Mammary epithelial cell (primary cell): ENCODE data around the gene C1QL2.

Experiments used
- EZH2 ChIP-seq: IDR thresholded peaks from 2 replicates; pipeline ENCODE4 v1.6.1; 2012; ENCODE audit warnings: low read length, inconsistent platforms, borderline replicate concordance
- TF ChIP-seq, protein P1 (sequence below), 2 donors: IDR thresholded peaks in 1 of 2; conservative IDR thresholded peaks in 1 of 2; 2 replicates each; pipeline ENCODE4 v1.5.1; 2011 to 2012; ENCODE audit warnings: inconsistent platforms in 2 of 2, low read length in 2 of 2, mild to moderate bottlenecking in 2 of 2, control low read depth in 1 of 2, low read depth in 1 of 2; ENCODE audit not compliant: insufficient read depth in 1 of 2; ENCODE audit errors: extremely low read depth in 1 of 2

DNA sequence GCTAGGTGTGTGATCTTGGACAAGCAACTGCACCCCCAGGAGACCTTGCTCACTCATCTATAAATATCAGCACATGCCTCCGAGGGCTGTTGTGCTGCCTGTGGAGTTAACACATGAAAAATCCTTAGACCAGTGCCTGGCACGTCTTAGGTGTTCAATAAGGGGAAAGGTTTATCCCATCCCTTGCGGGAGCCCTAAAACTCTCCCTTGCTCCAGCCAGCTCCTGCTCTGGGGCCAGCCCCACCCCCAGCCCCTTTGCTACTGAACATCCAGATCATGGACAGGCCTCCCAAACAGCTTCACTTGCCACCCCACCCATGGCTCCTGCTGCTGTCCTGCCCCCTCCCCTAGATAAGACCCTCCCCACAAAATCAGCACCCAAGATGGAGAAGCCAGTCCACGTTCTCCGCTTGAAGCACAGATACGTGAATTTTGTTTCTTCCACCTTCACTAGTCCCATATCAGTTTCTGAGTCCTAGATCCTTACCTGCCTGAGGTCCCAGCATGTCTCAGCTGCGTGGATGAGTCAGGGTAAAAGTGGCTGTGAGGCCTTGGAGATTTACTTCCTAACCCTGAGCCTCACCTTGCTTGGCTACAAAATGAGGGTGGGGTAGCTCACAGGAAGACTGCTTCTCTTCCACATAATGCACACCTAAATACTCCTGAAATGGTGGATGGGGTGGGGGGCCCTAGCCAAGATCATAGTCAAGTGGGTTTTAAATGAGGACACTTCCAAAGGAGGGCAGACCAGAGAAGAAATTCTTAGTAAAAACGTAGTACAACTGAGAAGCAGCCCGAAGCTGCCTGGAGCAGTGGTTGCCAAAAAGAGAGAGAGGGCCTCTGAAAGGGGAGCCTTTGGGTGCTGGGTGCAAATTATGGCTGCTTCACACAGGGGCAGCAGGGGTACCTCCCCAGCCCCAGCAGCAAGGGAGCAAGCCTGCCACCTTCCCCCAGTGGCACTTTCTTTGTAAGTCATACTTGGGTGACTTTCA lies 40.4 kb downstream of the C1QL2 start:
- TF ChIP-seq, protein P1, sequence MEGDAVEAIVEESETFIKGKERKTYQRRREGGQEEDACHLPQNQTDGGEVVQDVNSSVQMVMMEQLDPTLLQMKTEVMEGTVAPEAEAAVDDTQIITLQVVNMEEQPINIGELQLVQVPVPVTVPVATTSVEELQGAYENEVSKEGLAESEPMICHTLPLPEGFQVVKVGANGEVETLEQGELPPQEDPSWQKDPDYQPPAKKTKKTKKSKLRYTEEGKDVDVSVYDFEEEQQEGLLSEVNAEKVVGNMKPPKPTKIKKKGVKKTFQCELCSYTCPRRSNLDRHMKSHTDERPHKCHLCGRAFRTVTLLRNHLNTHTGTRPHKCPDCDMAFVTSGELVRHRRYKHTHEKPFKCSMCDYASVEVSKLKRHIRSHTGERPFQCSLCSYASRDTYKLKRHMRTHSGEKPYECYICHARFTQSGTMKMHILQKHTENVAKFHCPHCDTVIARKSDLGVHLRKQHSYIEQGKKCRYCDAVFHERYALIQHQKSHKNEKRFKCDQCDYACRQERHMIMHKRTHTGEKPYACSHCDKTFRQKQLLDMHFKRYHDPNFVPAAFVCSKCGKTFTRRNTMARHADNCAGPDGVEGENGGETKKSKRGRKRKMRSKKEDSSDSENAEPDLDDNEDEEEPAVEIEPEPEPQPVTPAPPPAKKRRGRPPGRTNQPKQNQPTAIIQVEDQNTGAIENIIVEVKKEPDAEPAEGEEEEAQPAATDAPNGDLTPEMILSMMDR (conservative IDR thresholded peaks at IDR 0.05 in 1 of 2, IDR thresholded peaks at IDR 0.05 in 1 of 2; ENCODE audit: extremely low read depth in 1 of 2, insufficient read depth in 1 of 2, low read depth in 1 of 2, low read length in 2 of 2), result no peak
- no peak for TF ChIP-seq EZH2
